Measurements from ENCODE around the gene RSF1. TPM values are rescaled to one million over a fixed set of nuclear protein-coding genes. Genes with fewer than 3 reads are reported as not detected.

The RSF1 gene
- total and polyA plus RNA-seq, 4 donors, result 5.2 to 33.1 (median 13.4) TPM

DNA sequence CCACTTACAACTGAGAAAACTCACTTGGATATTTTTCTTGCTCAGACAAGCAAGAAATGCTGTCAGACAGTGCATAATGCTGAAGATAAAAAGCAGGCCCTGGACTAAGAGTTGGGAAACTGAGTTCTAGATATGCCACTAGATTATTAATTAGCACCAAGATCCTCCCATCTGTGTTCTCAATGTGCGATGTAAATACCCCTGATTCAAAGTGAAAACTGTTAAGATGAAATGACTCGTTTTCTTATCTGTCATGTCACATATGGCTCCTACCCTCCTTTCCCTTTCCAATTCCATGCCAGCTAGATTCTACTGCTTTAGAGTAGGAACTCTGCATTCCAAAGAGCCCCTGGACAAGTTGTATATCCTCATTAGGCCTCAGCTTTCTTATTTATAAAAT, 94.0 kb downstream of the RSF1 start:
- WGBS, result 81% methylated on average over 2 of the region's 2 CpGs

DNA sequence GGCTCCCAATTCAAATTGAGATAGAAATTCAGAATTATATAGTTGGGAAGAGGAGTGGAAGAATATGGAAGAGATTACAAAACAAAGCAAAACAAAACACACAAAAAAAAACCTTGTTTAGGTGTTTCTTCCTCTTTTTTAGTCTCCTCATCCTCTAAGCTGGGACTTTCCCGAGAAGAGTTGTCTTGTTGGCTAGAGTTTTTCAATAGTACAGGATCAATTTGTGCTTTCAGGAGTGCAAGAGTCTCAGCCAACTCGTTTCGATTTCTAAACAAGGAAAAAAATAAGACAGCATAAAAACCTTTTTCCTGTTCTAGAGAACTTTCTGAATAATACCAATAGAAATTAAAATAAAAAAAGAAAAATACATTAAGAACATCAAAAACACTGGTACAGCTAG, 95.1 kb downstream of the RSF1 start:
- Histone ChIP-seq H3K9ac (ENCODE audit: low read depth in 1 of 2, low read length in 2 of 2) (no peak overlapping the region), H3K27me3 (ENCODE audit: control insufficient read depth in 4 of 4, insufficient read depth in 4 of 4, low read length in 3 of 4) (no peaks in the 10 kb centered on the region), H3K9me3 (ENCODE audit: control insufficient read depth in 4 of 4, low read length in 3 of 4) (no peaks in the 10 kb centered on the region), H3K4me3 (ENCODE audit: low read depth in 1 of 3, low read length in 3 of 3) (no peak overlapping the region), H3K27ac (ENCODE audit: low read depth in 1 of 2, low read length in 2 of 2) (no peak overlapping the region), H3K36me3 (ENCODE audit: control insufficient read depth in 4 of 4, insufficient read depth in 3 of 4, low read depth in 1 of 4, low read length in 3 of 4) (peaks cover 3 to 11% (median 8%) of the 10 kb centered on the region in 4 donors), H3K4me1 (ENCODE audit: control insufficient read depth in 4 of 4, insufficient read depth in 4 of 4, low read length in 3 of 4) (no peaks in the 10 kb centered on the region)
- DNase-seq (ENCODE audit: low spot score), result no peak
- no peak for TF ChIP-seq FOXA1 (IDR thresholded peaks at IDR 0.05)
- TF ChIP-seq, protein P1, sequence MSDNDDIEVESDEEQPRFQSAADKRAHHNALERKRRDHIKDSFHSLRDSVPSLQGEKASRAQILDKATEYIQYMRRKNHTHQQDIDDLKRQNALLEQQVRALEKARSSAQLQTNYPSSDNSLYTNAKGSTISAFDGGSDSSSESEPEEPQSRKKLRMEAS (IDR thresholded peaks at IDR 0.05), result no peak
- TF ChIP-seq YY1 (IDR thresholded peaks at IDR 0.05), result no peak
- TF ChIP-seq SP1 (IDR thresholded peaks at IDR 0.05), result no peak
- TF ChIP-seq HNF4A (conservative IDR thresholded peaks at IDR 0.05), result no peak
- TF ChIP-seq, protein P2, sequence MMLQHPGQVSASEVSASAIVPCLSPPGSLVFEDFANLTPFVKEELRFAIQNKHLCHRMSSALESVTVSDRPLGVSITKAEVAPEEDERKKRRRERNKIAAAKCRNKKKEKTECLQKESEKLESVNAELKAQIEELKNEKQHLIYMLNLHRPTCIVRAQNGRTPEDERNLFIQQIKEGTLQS (IDR thresholded peaks at IDR 0.05), result no peak
- TF ChIP-seq FOXA2 (IDR thresholded peaks at IDR 0.05), result no peak
- TF ChIP-seq EGR1 (IDR thresholded peaks at IDR 0.05; ENCODE audit: low read depth in 2 of 2), result no peak
- TF ChIP-seq, protein P3, sequence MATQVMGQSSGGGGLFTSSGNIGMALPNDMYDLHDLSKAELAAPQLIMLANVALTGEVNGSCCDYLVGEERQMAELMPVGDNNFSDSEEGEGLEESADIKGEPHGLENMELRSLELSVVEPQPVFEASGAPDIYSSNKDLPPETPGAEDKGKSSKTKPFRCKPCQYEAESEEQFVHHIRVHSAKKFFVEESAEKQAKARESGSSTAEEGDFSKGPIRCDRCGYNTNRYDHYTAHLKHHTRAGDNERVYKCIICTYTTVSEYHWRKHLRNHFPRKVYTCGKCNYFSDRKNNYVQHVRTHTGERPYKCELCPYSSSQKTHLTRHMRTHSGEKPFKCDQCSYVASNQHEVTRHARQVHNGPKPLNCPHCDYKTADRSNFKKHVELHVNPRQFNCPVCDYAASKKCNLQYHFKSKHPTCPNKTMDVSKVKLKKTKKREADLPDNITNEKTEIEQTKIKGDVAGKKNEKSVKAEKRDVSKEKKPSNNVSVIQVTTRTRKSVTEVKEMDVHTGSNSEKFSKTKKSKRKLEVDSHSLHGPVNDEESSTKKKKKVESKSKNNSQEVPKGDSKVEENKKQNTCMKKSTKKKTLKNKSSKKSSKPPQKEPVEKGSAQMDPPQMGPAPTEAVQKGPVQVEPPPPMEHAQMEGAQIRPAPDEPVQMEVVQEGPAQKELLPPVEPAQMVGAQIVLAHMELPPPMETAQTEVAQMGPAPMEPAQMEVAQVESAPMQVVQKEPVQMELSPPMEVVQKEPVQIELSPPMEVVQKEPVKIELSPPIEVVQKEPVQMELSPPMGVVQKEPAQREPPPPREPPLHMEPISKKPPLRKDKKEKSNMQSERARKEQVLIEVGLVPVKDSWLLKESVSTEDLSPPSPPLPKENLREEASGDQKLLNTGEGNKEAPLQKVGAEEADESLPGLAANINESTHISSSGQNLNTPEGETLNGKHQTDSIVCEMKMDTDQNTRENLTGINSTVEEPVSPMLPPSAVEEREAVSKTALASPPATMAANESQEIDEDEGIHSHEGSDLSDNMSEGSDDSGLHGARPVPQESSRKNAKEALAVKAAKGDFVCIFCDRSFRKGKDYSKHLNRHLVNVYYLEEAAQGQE (IDR thresholded peaks at IDR 0.05), result no peak
- TF ChIP-seq, protein P4, sequence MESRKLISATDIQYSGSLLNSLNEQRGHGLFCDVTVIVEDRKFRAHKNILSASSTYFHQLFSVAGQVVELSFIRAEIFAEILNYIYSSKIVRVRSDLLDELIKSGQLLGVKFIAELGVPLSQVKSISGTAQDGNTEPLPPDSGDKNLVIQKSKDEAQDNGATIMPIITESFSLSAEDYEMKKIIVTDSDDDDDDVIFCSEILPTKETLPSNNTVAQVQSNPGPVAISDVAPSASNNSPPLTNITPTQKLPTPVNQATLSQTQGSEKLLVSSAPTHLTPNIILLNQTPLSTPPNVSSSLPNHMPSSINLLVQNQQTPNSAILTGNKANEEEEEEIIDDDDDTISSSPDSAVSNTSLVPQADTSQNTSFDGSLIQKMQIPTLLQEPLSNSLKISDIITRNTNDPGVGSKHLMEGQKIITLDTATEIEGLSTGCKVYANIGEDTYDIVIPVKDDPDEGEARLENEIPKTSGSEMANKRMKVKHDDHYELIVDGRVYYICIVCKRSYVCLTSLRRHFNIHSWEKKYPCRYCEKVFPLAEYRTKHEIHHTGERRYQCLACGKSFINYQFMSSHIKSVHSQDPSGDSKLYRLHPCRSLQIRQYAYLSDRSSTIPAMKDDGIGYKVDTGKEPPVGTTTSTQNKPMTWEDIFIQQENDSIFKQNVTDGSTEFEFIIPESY (IDR thresholded peaks at IDR 0.05), result no peak
- no peak for TF ChIP-seq RAD21 (IDR thresholded peaks at IDR 0.05)
- TF ChIP-seq HNF4G (IDR thresholded peaks at IDR 0.05), result no peak
- TF ChIP-seq GABPA (IDR thresholded peaks at IDR 0.05 in 1 of 2, conservative IDR thresholded peaks at IDR 0.05 in 1 of 2), result no peak
- TF ChIP-seq JUND (IDR thresholded peaks at IDR 0.05), result no peak
- 83% methylated on average over 3 of the region's 3 CpGs for WGBS

More for the DNA sequence above, 94.0 kb downstream of the RSF1 start:
- no peak overlapping the region for H3K4me3 ChIP-seq (ENCODE audit: low read depth in 1 of 3, low read length in 3 of 3)
- peaks cover 0 to 6% (median 2%) of the 10 kb centered on the region in 4 donors for H3K9me3 ChIP-seq (ENCODE audit: control insufficient read depth in 4 of 4, low read length in 3 of 4)
- TF ChIP-seq, protein P1 (IDR thresholded peaks at IDR 0.05), result no peak
- TF ChIP-seq FOXA1 (IDR thresholded peaks at IDR 0.05), result no peak
- H3K9ac ChIP-seq (ENCODE audit: low read depth in 1 of 2, low read length in 2 of 2), result no peak overlapping the region
- H3K27me3 ChIP-seq (ENCODE audit: control insufficient read depth in 4 of 4, insufficient read depth in 4 of 4, low read length in 3 of 4), result no peaks in the 10 kb centered on the region
- no peak overlapping the region for H3K27ac ChIP-seq (ENCODE audit: low read depth in 1 of 2, low read length in 2 of 2)
- H3K4me1 ChIP-seq (ENCODE audit: control insufficient read depth in 4 of 4, insufficient read depth in 4 of 4, low read length in 3 of 4), result no peaks in the 10 kb centered on the region
- no peak for DNase-seq (ENCODE audit: low spot score)
- peaks cover 3 to 11% (median 9%) of the 10 kb centered on the region in 4 donors for H3K36me3 ChIP-seq (ENCODE audit: control insufficient read depth in 4 of 4, insufficient read depth in 3 of 4, low read depth in 1 of 4, low read length in 3 of 4)
